HG02571 (cell line): Measurements from ENCODE around the gene GFI1.
"Not testable (repeated sequence)": the region's sequence is repeated elsewhere in the genome, so short reads cannot be mapped to it uniquely, and the experiment has no call there.

ENCODE experiments used
- ATAC-seq: cut with Tn5 transposase; IDR thresholded peaks from one replicate; pipeline ENCODE4 v1.9.1; 2021; ENCODE audit warnings: mild to moderate bottlenecking, moderate library complexity; ENCODE audit not compliant: unreplicated experiment

GFI1 gene

GRCh38 chr1:92466683-92467352 lies 19.9 kb downstream of the GFI1 start:
- no peak for ATAC-seq

DNA sequence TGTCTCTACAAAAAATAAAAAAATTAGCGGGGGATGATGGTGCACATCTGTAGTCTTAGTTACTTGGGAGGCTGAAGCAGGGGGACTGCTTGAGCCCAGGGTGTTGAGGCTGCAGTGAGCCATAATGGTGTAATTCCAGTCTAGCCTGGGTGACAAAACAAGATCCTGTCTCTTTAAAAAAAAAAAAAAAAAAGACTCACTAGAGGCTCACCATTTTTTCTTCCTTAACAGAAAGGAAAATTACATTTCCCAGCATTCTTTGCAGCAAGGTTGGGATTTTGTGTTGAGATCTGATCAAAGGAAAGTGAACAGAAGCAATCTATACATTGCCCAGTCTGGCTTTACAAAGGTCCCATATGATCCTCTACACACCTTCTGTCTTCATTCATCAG lies 21.5 kb downstream of the GFI1 start:
- no peak for ATAC-seq

DNA sequence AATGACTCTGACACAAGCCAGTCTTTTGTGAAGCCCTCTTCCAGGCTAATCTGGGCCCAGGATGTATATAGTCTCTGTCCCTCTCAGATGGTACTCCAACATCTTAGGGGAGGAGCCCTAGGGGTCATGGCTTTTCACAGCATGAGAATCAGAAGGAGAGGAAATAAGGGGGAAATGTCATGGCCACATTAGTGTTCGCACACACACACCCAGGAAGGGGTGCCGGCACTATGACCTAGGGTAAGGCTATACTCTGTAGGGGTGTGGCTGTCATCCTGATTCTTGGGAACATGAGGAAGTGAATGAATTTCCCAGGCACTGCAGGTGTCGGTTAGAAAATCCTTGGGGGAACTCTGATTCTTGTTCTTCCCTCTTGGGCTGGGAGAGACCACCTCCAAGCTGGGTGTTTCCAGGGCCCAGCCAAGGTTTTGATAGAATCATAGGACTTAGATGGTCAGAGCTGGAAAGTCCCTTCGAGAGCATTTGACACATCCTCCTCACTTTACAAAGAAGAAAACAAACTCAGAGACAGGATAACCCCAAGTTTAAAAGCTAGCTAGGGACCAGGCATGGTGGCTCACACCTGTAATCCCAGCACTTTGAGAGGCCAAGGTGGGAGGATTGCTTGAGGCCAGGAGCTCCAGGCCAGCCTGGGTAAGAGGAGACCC lies 22.0 kb downstream of the GFI1 start:
- ATAC-seq = no peak

DNA sequence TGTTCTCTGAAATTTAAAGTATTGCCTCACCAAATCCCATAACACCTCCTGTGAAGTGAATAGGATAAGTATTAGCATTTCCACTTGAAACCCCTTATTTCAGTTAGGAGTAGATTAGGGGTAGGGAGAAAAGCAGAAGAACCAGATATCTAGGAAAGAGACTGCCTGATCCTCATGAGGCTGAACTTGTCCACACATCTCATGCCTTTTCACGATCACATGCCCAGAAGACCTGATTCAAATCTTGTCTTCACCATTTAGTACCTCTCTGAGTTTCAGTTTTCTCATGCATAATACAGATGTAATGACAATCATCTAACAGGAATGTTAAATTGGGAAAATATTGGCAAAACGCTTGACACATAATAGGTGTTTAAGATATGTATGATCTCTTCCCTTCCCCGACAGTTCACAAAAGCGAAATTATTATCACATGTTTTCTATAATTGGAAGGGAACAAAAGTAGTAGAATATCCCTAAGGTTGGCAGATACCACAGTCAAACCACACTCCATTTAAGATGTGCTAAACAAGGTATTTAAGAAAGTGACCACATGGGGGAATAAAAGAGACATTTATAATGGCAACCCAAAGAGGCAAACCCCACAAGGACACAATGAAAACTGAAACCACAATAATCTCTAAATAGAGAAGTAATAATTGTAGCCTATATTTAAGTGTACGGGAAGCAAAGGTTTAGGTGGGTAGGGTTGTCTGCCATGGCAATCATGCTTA lies 25.2 kb downstream of the GFI1 start:
- ATAC-seq = peak; percentile 66

- ATAC-seq = no peak
Measured at GRCh38 chr1:92459871-92460320, 26.8 kb downstream of the GFI1 start.

- ATAC-seq = no peak
Measured at GRCh38 chr1:92458146-92458545, 28.6 kb downstream of the GFI1 start.

DNA sequence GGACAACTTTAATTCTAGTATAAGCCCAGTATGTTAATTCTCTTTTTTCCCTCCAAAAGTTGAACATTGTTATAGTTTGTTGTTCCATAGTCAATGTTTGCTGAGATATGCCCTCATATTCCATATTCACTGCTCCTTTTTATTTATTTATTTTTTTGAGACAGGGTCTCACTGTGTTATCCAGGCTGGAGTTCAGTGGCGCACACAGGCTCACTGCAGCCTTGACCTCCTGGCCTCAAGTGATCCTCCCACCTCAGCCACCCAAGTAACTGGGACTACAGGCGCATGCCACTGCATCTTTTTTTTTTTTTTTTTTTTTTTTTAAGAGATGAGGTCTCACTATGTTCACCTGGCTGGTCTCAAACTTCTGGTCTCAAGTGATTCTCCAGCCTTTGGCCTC lies 38.7 kb downstream of the GFI1 start:
- no peak for ATAC-seq

GRCh38 chr1:92447033-92447681 lies 39.6 kb downstream of the GFI1 start:
- no peak for ATAC-seq

GRCh38 chr1:92446546-92446945 lies 40.2 kb downstream of the GFI1 start:
- no peak for ATAC-seq

- no peak for ATAC-seq
Measured at GRCh38 chr1:92445865-92446264, 40.9 kb downstream of the GFI1 start.

DNA sequence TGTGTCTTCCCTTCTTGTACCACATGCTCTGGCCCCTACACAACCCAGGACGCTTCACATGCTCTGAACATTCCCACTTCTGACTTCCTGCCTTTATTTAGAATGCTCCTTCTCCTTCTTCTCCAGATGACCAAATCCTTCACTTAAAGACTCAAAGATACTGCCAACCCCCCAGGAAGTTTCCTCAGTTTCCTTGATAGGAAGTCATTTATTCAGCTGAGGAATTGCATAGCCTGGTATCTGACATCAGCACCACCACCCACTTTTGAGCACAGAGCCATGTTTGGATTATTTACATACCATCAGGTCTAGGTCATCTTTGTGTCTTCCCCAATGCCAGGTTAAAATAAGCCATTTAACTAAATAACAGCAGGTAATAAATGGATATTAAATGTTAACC lies 42.4 kb downstream of the GFI1 start:
- ATAC-seq = no peak

GRCh38 chr1:92443893-92444292 lies 42.8 kb downstream of the GFI1 start:
- ATAC-seq = no peak

DNA sequence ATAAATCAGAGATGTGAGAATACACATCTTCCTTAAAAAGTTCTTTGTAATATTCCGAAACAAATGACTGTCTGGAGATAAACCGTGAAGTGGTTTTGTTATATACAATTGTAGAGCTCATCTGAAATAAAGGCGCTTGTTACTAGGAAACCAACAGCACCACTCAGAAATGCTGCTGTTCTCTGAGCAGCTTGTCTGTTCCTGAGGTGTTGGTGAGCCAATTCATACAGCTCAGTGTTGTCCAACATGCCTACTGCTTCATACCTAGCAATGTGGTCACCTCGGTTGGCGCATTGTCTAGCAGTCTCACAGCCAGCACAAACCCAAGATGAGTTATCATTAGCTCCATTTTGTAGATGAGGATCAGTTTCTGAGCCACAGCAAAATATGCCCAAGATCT lies 44.4 kb downstream of the GFI1 start:
- ATAC-seq = no peak

- no peak for ATAC-seq
Measured at GRCh38 chr1:92441697-92442342, 44.9 kb downstream of the GFI1 start.

DNA sequence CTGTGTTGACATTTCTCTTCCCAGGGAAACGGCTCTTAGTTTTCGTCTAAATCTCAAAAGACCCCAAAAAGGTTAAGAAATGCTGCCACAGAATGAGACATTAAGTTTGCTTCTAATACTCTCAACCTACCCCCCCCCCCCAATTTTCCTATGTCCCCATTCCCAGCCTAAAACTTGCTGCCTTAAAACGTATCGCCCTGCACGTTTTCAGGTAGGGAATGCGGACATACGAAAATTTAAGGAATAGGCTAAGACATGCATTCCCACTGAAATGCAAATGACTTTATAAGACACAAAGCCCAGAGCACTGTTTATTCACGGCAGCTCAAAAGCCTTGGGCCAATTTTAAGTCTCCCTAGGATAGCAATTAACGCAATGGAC lies 45.4 kb downstream of the GFI1 start:
- ATAC-seq = no peak

DNA sequence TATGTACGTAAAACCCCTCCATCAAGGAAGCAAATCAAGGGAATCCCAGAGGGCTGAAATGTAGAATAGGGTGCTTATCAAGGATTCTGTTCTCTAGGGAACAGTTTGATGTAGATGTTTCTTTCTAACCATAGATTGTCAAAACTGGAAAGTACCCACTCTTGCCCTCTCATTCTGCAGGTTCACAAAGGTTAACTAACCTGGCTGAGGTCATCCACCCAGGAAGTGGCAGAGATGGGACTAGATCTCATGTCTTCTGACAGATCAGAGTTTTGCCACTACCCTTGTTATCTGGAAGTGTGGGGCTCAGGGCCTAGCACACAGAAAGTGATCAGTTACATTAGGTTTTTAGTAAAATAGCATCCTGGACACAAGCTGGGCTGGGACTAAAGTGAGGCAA lies 47.4 kb downstream of the GFI1 start:
- no peak for ATAC-seq

- not testable (repeated sequence) for ATAC-seq
Measured at GRCh38 chr1:92434572-92434971, 52.2 kb downstream of the GFI1 start.

DNA sequence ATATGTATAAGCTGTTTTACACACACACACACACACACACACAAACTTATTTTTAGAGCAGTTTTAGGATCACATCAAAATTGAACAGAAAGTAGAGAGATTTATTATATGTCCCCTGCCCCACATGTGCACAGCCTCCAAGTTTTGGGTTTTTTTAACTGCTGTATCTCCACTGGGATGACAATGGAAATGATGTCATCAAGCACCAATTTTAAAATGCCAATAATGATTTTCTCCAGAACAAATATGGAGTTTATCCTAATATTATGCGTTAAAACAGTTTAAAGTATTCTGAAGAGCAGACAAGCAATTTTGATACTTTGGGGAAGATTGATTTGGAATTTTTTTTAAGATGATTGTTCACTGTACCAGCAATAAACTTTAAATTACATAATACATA lies 56.7 kb downstream of the GFI1 start:
- ATAC-seq = no peak

DNA sequence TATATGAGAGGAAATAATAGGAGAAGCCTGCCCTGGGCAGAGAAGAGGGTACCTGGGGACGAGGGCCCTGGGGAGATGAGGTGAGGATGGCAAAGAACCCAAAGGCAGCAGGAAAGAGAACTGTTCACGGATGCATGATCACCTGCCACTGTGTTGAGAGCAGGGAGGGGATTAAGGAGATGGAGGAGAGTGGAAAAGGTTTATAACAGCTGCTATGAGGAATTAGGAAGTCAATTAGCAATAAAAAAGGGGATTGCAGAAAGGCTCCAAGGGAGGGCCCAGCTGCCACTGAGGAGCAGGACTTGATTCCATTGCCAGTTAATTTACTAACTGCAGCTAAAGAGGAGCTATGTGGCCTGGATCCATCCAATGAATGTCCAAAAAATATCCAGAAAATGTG lies 61.1 kb downstream of the GFI1 start:
- ATAC-seq = no peak
